ENCODE measurements around the gene RYR1.

GRCh38 chr19:38466050-38466449 is 32.6 kb downstream of the RYR1 start:
- TF ChIP-seq CTCF (conservative IDR thresholded peaks at IDR 0.05; ENCODE audit: low read length) = no peak
- no peak for TF ChIP-seq EZH2phosphoT487 (IDR thresholded peaks at IDR 0.05; ENCODE audit: borderline replicate concordance)

Measured in Loucy (cell line).